ENCODE data around the gene ZNF141.

The ZNF141 gene

GRCh38 chr4:422587-422986 is 85.0 kb downstream of the ZNF141 start:
- Histone ChIP-seq H3K27me3 (no peaks in the 10 kb centered on the region), H3K36me3 (peaks cover 11% of the 10 kb centered on the region), H3K9me3 (no peaks in the 10 kb centered on the region; the same call in none of the 2 replicates), H3K4me3 (ENCODE audit: low read depth, low read length) (no peak overlapping the region), H3K4me1 (no peaks in the 10 kb centered on the region)
- TF ChIP-seq, protein P1, sequence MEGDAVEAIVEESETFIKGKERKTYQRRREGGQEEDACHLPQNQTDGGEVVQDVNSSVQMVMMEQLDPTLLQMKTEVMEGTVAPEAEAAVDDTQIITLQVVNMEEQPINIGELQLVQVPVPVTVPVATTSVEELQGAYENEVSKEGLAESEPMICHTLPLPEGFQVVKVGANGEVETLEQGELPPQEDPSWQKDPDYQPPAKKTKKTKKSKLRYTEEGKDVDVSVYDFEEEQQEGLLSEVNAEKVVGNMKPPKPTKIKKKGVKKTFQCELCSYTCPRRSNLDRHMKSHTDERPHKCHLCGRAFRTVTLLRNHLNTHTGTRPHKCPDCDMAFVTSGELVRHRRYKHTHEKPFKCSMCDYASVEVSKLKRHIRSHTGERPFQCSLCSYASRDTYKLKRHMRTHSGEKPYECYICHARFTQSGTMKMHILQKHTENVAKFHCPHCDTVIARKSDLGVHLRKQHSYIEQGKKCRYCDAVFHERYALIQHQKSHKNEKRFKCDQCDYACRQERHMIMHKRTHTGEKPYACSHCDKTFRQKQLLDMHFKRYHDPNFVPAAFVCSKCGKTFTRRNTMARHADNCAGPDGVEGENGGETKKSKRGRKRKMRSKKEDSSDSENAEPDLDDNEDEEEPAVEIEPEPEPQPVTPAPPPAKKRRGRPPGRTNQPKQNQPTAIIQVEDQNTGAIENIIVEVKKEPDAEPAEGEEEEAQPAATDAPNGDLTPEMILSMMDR (IDR thresholded peaks at IDR 0.05; ENCODE audit: low read depth, low read length), result no peak
- no peak for DNase-seq
